ENCODE results near the gene UGGT2.
"Not testable (repeated sequence)": the region's sequence is repeated elsewhere in the genome, so short reads cannot be mapped to it uniquely, and the experiment has no call there.

UGGT2 gene

GRCh38 chr13:95870421-95870820 lies 182.8 kb downstream of the UGGT2 start:
- Mint-ChIP-seq H3K4me1 (ENCODE audit: low read depth) (no peaks in the 10 kb centered on the region), H3K9me3 (no peaks in the 10 kb centered on the region), H3K36me3 (ENCODE audit: low read depth) (no peaks in the 10 kb centered on the region), H3K27me3 (ENCODE audit: low read depth) (no peaks in the 10 kb centered on the region), H3K4me3 (no peak overlapping the region), H3K27ac (no peak overlapping the region)
- no peak for DNase-seq (ENCODE audit: low spot score)

- no peaks in the 10 kb centered on the region for H3K4me1 Mint-ChIP-seq (ENCODE audit: low read depth)
- DNase-seq (ENCODE audit: low spot score): no peak
- no peak overlapping the region for H3K4me3 Mint-ChIP-seq
- no peaks in the 10 kb centered on the region for H3K9me3 Mint-ChIP-seq
- no peaks in the 10 kb centered on the region for H3K27me3 Mint-ChIP-seq (ENCODE audit: low read depth)
- no peak overlapping the region for H3K27ac Mint-ChIP-seq
- no peaks in the 10 kb centered on the region for H3K36me3 Mint-ChIP-seq (ENCODE audit: low read depth)
These were observed 188.1 kb downstream of the UGGT2 start for GRCh38 chr13:95865080-95865615.

DNA sequence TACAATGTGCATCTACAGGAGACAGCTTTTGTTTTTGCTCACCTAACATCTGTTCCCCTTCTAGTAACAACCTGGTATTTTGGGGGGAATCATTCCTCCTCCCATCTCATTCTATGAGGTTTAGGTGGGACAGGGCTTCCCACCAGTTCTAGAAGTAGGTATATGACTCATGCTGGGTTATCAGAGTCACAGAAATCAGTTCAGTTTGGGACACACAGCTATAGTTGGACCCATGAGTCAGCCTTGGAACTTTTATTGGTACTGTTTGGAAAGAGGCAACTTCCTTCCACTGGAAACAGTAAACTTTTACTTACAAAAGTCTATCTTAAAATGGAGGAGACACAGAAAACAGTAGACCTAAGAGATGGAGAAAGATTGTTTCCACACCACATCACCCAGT lies 190.8 kb downstream of the UGGT2 start:
- DNase-seq (ENCODE audit: low spot score): no peak
- no peaks in the 10 kb centered on the region for H3K36me3 Mint-ChIP-seq (ENCODE audit: low read depth)
- H3K9me3 Mint-ChIP-seq: no peaks in the 10 kb centered on the region
- no peak overlapping the region for H3K4me3 Mint-ChIP-seq
- H3K4me1 Mint-ChIP-seq (ENCODE audit: low read depth): no peaks in the 10 kb centered on the region
- no peaks in the 10 kb centered on the region for H3K27me3 Mint-ChIP-seq (ENCODE audit: low read depth)
- H3K27ac Mint-ChIP-seq: no peak overlapping the region

- Mint-ChIP-seq H3K4me1 (ENCODE audit: low read depth) (no peaks in the 10 kb centered on the region), H3K36me3 (ENCODE audit: low read depth) (no peaks in the 10 kb centered on the region), H3K27me3 (ENCODE audit: low read depth) (no peaks in the 10 kb centered on the region), H3K27ac (no peak overlapping the region), H3K4me3 (no peak overlapping the region), H3K9me3 (no peaks in the 10 kb centered on the region)
- no peak for DNase-seq (ENCODE audit: low spot score)
These were observed 191.9 kb downstream of the UGGT2 start for GRCh38 chr13:95861296-95861695.

- no peaks in the 10 kb centered on the region for H3K4me1 Mint-ChIP-seq (ENCODE audit: low read depth)
- no peaks in the 10 kb centered on the region for H3K27me3 Mint-ChIP-seq (ENCODE audit: low read depth)
- no peak for DNase-seq (ENCODE audit: low spot score)
- no peaks in the 10 kb centered on the region for H3K9me3 Mint-ChIP-seq
- no peaks in the 10 kb centered on the region for H3K36me3 Mint-ChIP-seq (ENCODE audit: low read depth)
- no peak overlapping the region for H3K27ac Mint-ChIP-seq
- H3K4me3 Mint-ChIP-seq: no peak overlapping the region
These were observed 194.7 kb downstream of the UGGT2 start for GRCh38 chr13:95858286-95859075.

DNA sequence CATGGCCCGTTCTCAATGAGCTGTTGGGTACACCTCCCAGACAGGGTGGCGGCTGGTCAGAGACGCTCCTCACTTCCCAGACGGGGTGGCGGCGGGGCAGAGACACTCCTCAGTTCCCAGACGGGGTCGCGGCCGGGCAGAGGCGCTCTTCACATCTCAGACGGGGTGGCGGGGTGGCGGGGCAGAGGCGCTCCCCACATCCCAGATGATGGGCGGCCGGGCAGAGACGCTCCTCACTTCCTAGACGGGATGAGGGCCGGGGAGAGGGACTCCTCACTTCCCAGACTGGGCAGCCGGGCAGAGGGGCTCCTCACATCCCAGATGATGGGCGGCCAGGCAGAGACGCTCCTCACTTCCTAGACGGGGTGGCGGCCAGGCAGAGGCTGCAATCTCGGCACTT lies 207.5 kb downstream of the UGGT2 start:
- not testable (repeated sequence) for H3K9me3 Mint-ChIP-seq; H3K4me3 Mint-ChIP-seq; H3K27me3 Mint-ChIP-seq (ENCODE audit: low read depth); H3K27ac Mint-ChIP-seq; DNase-seq (ENCODE audit: low spot score); H3K36me3 Mint-ChIP-seq (ENCODE audit: low read depth); H3K4me1 Mint-ChIP-seq (ENCODE audit: low read depth)

DNA sequence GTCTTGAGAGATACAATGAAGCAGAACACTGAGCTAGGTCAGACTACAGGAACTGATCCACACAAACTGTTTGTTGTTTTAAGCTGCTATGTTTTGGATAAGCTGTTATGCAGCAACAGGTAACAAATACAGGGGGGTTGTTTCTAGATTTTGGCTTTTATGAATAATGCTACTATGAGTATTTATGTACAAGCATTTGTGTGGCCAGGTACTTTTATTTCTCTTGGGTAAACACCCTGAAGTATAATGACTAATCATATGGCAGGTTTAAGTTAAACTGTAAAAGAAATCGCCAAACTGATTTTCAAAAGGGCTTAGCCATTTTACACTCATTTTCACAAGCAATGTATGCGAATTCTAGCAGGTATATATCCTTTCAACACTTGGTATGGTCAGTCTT lies 210.3 kb downstream of the UGGT2 start:
- no peaks in the 10 kb centered on the region for H3K9me3 Mint-ChIP-seq
- H3K27me3 Mint-ChIP-seq (ENCODE audit: low read depth): no peaks in the 10 kb centered on the region
- no peak for DNase-seq (ENCODE audit: low spot score)
- H3K4me1 Mint-ChIP-seq (ENCODE audit: low read depth): no peaks in the 10 kb centered on the region
- H3K27ac Mint-ChIP-seq: no peak overlapping the region
- H3K36me3 Mint-ChIP-seq (ENCODE audit: low read depth): no peaks in the 10 kb centered on the region
- no peak overlapping the region for H3K4me3 Mint-ChIP-seq

GRCh38 chr13:95841894-95842293 lies 211.3 kb downstream of the UGGT2 start:
- Mint-ChIP-seq H3K27ac (no peak overlapping the region), H3K9me3 (no peaks in the 10 kb centered on the region), H3K27me3 (ENCODE audit: low read depth) (no peaks in the 10 kb centered on the region), H3K36me3 (ENCODE audit: low read depth) (no peaks in the 10 kb centered on the region), H3K4me3 (no peak overlapping the region), H3K4me1 (ENCODE audit: low read depth) (no peaks in the 10 kb centered on the region)
- no peak for DNase-seq (ENCODE audit: low spot score)

DNA sequence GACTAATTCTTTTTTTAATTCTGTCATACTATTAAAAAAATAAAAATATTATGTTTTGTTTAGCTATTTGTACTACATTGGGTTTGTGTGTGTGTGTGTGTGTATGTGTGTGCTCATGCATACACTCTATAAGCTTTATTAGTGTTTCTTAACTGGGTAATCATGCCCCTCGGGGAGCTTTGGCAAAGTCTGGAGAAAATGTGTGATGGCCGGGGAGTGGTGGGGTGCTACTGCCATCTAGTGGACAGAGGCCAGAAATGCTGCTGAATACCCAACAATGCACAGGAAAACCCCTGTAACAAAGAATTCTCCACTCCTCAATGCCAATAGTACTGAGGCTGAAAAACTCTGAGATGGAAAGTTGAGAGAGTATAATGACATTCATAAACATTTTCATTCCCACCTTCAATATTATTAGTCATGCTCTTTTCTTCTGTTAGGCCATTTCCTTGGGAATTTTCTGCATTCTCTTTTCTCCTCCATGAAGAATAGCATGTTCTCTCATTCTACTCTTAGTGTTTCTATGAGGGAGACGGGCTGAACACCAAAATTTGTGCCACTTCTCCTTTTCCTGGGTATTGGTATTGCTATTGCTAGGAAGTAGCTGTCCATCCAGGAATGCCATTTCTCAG lies 219.0 kb downstream of the UGGT2 start:
- no peaks in the 10 kb centered on the region for H3K36me3 Mint-ChIP-seq (ENCODE audit: low read depth)
- H3K9me3 Mint-ChIP-seq: no peaks in the 10 kb centered on the region
- H3K4me3 Mint-ChIP-seq: no peak overlapping the region
- H3K27me3 Mint-ChIP-seq (ENCODE audit: low read depth): peaks cover 4% of the 10 kb centered on the region
- no peak overlapping the region for H3K27ac Mint-ChIP-seq
- peak; percentile 35 for DNase-seq (ENCODE audit: low spot score)
- H3K4me1 Mint-ChIP-seq (ENCODE audit: low read depth): no peaks in the 10 kb centered on the region

DNA sequence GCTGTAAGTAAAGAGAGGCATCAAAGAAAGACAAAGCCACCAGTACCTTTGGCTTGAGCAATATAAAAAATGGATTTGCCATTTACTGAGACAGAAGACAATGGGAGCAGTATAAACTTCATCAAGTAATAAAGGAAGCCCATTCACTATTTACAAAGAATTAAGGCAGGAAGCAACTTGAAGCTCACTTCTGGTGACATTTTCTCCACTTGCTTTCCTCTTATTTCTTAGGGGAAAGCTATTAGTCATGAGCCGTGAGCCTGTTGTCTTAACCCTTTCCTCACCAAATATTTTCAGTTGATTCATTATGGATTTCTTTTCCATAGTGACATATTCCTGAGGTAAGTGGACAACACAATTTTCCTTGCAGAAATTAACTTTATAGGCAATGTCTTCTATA lies 219.5 kb downstream of the UGGT2 start:
- H3K4me3 Mint-ChIP-seq: no peak overlapping the region
- H3K9me3 Mint-ChIP-seq: no peaks in the 10 kb centered on the region
- peaks cover 4% of the 10 kb centered on the region for H3K27me3 Mint-ChIP-seq (ENCODE audit: low read depth)
- H3K27ac Mint-ChIP-seq: no peak overlapping the region
- no peak for DNase-seq (ENCODE audit: low spot score)
- H3K4me1 Mint-ChIP-seq (ENCODE audit: low read depth): no peaks in the 10 kb centered on the region
- no peaks in the 10 kb centered on the region for H3K36me3 Mint-ChIP-seq (ENCODE audit: low read depth)

DNA sequence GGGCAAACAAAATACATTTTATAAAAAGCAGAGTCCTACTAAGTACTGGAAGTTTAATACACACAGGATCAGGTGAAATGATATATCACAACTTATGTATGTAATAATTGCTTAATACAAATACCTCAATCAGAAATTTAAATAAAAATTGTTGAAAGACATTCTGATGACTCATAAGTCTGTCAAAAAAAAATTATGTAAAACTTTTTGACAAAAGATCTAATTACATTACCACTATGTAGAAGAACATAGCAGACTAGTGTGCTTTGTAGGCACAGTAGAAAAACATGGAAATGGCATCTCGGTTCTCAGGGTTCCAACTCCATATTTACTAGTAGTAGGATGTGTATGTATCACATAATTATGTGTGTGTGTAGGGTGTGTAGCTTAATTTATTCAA lies 220.1 kb downstream of the UGGT2 start:
- no peaks in the 10 kb centered on the region for H3K9me3 Mint-ChIP-seq
- no peak overlapping the region for H3K27ac Mint-ChIP-seq
- H3K4me3 Mint-ChIP-seq: no peak overlapping the region
- no peaks in the 10 kb centered on the region for H3K4me1 Mint-ChIP-seq (ENCODE audit: low read depth)
- peaks cover 5% of the 10 kb centered on the region for H3K27me3 Mint-ChIP-seq (ENCODE audit: low read depth)
- H3K36me3 Mint-ChIP-seq (ENCODE audit: low read depth): no peaks in the 10 kb centered on the region
- no peak for DNase-seq (ENCODE audit: low spot score)

DNA sequence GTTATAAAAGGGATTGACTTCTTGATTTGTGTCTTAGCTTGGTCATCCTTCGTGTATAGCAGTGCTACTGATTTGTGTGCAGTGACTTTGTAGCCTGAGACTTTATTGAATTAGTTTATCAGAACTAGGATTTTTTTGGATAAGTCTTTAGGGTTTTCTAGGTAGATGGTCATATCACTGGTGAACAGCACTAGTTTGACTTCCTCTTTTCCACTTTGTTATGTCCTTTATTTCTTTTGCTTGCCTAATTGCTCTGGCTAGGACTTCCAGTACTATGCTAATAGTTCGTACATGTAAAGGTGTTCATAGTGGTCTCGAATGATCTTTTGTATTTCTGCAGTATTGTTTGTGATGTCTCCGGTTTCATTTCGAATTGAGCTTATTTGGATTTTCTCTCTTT lies 230.9 kb downstream of the UGGT2 start:
- Mint-ChIP-seq H3K9me3 (no peaks in the 10 kb centered on the region), H3K27ac (no peak overlapping the region), H3K27me3 (ENCODE audit: low read depth) (peaks cover 10% of the 10 kb centered on the region), H3K4me3 (no peak overlapping the region), H3K36me3 (ENCODE audit: low read depth) (no peaks in the 10 kb centered on the region), H3K4me1 (ENCODE audit: low read depth) (no peaks in the 10 kb centered on the region)
- no peak for DNase-seq (ENCODE audit: low spot score)

- H3K4me3 Mint-ChIP-seq: no peak overlapping the region
- no peak overlapping the region for H3K27ac Mint-ChIP-seq
- peaks cover 5% of the 10 kb centered on the region for H3K9me3 Mint-ChIP-seq
- no peak for DNase-seq (ENCODE audit: low spot score)
- peaks cover 2% of the 10 kb centered on the region for H3K27me3 Mint-ChIP-seq (ENCODE audit: low read depth)
- no peaks in the 10 kb centered on the region for H3K36me3 Mint-ChIP-seq (ENCODE audit: low read depth)
- no peaks in the 10 kb centered on the region for H3K4me1 Mint-ChIP-seq (ENCODE audit: low read depth)
These were observed 238.7 kb downstream of the UGGT2 start for GRCh38 chr13:95814495-95814894.

DNA sequence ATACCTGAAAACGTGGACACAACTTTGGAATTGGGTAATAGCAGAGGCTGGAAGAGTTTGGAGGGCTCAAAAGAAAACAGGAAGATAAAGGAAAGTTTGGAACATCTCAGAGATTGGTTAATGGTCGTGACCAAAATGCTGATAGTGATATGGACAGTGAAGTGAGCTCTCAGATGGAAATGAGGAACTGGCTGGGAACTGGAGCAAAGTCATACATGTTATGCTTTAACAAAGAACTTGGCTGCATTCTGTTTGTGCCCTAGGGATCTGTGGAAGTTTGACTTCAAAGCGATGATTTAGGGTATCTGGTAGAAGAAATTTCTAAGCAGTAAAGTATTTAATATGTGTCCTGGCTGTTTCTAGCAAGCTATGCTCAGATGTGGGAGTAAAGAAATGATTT lies 240.1 kb downstream of the UGGT2 start:
- Mint-ChIP-seq H3K36me3 (ENCODE audit: low read depth) (no peaks in the 10 kb centered on the region), H3K27me3 (ENCODE audit: low read depth) (peaks cover 5% of the 10 kb centered on the region)

More for the DNA sequence above, 240.1 kb downstream of the UGGT2 start:
- Mint-ChIP-seq H3K4me1 (ENCODE audit: low read depth) (no peaks in the 10 kb centered on the region), H3K27ac (no peak overlapping the region), H3K9me3 (peaks cover 5% of the 10 kb centered on the region), H3K4me3 (no peak overlapping the region)
- no peak for DNase-seq (ENCODE audit: low spot score)
